RCC 7860 (cell line): ENCODE measurements around the gene NCKAP5.

Source experiments
- DNase-seq: peaks from one replicate; pipeline ENCODE4 v3.0.0-alpha.2; 2015; ENCODE audit warnings: low spot score
- FAIRE-seq: peaks from 2 replicates; lab custom pipeline; 2012; peaks lifted over from hg19 to GRCh38; lab: Jason Lieb, UNC

NCKAP5 gene

DNA sequence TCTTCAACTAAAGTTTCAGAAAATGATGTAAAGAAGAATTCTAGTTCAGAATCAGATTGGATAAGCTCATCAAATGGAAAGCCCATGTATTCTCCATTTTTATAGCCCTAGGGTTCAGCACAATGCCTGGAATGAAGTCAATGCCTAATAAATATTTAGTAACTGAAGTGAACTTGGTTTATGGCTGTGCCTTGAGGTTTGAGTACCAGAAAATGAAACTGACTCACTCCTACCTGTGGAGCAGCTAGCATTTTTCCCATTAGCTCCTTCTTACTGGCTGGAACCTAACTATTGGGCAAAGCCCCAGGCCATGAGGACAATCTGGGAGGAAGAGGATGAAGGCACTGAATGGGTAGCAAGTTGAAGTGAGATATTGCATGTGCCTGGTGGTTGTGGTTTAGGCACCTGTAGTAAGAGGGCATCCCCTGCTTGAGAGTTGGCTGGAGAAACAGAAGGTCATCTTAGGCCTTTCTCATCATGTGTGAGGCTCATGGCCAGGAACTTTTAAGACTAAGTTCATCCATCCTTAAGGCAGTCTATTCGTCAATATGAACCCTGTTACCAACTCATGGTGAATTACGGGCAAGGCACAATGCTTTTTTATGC, 813.3 kb downstream of the NCKAP5 start:
- no peak for DNase-seq
- FAIRE-seq = no peak

GRCh38 chr2:132754392-132754791, 813.9 kb downstream of the NCKAP5 start:
- FAIRE-seq (no peak), DNase-seq (no peak)

DNA sequence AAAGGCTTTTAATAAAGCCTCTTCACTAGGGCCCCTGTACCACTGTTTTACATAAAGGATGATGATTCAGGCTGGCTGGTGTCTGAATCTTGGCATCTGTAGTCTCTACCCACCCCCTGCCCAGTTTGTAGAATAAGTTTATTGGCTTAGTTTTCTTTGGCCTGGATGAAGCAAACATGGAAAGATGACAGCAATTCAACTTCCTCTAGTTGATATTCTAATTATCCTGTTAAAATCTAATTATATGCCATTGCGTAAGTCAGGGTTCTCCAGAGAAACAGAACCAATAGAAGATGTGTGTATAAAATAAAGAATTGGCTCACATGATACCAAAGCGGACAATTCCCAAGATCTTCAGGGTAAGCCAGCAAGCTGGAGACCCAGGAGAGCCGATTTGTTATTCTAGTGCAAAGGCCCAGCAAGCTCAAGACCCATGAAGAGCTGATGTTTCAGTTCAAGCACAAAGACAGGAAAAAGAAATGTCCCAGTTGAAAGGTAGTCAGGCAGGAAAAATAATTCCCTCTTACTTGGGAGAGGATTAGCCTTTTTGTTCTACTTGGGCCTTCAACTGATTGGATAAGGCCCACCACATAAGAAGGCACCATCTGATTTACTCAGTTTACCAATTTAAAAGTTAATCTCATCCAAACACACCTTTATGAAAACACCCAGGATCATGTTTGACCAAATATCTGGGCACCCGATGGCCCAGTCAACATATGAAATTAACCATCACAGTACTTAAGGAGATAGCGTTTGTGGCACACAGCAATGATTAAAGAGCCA, 815.6 kb downstream of the NCKAP5 start:
- DNase-seq (no peak), FAIRE-seq (no peak)

- DNase-seq = no peak
- no peak for FAIRE-seq
These were observed 816.4 kb downstream of the NCKAP5 start for GRCh38 chr2:132751836-132752235.

GRCh38 chr2:132750606-132751005, 817.7 kb downstream of the NCKAP5 start:
- FAIRE-seq (no peak), DNase-seq (no peak)

GRCh38 chr2:132747046-132747445, 821.2 kb downstream of the NCKAP5 start:
- DNase-seq (no peak), FAIRE-seq (no peak)

DNA sequence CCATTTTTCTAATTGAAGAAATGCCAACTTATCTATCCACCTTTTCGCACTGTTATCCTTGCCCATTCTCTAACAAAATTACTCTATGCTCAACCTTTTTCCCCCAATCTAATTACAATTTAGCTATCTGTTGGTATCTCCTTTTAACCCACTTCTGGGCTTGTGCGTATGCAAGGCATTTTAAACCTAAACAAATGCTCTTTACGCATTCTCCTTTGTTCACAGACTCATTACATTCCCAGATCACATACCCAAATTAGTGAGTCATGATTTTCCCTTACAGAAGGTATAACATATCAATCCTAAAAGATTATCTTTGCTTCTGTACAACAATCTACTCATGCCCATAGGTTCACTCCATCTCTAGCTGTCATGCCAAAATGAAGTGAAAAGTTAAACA, 826.5 kb downstream of the NCKAP5 start:
- no peak for DNase-seq
- no peak for FAIRE-seq

DNA sequence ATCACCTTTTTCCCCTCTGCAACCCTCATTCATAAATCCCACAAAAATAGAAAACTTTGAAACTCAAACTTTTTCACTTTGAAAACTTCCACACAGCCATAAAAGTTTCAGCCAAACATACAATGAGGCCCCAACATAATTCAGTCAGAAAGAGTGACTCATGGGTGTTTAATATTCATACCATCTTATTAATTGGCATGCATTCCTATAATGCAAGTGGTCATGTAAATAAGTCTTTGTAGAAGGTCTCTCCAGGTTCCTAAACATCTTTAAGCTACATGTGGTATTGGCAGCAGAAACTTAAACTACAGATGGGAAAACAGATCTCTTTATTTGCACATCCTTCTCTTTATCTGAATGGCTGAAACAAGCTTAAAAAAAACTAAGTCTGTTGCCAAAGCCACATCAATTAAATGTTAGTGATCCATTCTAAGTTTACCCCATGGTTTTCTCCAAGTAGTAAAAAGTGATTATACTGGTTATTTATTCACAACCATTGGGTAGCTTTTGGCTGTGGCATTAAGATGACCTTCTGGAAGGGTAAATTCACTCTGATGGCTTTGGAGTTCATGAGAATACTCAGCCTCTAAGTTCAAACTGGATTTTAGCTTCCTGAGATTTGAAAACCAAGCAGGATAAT, 828.1 kb downstream of the NCKAP5 start:
- FAIRE-seq (no peak), DNase-seq (no peak)

DNA sequence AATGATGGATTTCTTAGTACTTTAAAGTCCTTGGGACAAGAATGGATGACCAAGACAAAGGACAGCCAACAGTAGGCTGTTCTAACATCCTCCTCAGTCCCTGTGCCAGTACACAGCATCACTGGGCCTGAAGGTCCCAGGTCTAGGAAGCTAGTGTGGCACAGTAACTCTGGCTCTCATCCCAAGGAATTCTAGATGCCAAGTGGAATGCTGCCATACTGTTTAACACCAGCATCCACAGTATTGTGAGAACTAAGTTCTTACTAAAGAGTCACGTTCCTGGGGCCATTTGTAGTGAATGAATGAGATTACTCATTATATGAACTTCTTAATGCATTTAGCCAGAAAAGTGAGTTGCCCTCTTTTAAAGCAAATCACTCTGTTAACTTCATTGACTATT, 830.0 kb downstream of the NCKAP5 start:
- FAIRE-seq = no peak
- no peak for DNase-seq

DNA sequence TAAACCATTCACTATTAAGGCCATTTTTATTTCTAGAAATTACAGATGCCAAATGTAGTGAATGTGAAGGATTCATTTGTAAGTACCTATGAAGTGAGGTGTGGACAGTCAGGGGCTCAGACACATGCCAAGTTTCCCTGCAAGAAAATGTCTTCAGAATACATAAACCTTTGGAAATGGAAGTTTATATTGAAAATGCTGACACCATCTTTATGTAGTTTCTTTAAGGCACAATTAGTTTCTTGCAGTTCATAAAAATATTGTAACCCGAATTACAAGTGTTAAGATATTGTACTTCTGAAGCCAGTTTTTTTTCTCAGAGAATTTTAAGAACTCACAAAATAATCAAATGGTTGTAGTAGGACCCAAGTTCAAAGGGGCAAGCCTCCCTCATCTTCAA, 832.2 kb downstream of the NCKAP5 start:
- FAIRE-seq = no peak

GRCh38 chr2:132734961-132735360, 833.3 kb downstream of the NCKAP5 start:
- DNase-seq (no peak), FAIRE-seq (no peak)

More for the DNA sequence above, 832.2 kb downstream of the NCKAP5 start:
- no peak for DNase-seq

DNA sequence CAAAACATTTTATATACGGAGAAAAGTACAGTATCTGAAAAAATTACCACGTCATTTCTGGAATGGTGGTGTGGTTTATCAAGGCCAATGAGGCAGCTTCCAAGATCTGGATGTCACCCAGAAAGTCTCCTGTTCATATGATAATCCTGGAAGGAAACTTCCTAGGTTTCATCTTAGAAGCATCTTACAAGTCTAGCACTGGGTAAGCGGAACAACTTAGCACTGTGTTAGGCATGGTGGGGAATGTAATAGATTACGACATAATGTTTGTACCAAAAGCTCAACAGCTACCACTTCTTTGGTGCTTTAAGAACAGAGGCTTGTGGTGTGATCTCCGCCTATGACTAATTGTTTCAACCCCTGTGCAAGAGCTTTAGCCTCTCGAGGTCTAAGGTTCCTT, 835.2 kb downstream of the NCKAP5 start:
- FAIRE-seq (no peak), DNase-seq (no peak)

DNA sequence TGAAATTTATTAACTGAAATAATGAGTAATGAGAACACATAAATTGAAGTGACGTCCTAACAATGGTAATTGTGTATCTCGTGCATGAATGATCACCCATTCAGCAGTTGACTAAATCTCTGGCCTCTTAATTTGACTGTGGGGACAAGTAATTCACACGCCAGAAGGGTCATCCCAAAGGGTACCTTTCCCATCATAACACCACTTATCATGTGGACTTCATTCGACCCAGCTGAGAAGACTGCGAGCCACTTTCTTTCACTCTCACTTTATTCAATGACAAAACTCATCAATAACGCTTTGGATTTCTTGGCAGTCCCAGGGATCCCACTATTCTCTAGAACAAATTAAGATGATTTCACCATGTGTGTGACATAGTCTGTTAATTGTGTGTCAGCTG, 835.6 kb downstream of the NCKAP5 start:
- FAIRE-seq (no peak), DNase-seq (no peak)

GRCh38 chr2:132731441-132731840, 836.8 kb downstream of the NCKAP5 start:
- no peak for DNase-seq
- FAIRE-seq = no peak

GRCh38 chr2:132730611-132731010, 837.7 kb downstream of the NCKAP5 start:
- FAIRE-seq (no peak), DNase-seq (no peak)

GRCh38 chr2:132729522-132729921, 838.7 kb downstream of the NCKAP5 start:
- FAIRE-seq (no peak), DNase-seq (no peak)

DNA sequence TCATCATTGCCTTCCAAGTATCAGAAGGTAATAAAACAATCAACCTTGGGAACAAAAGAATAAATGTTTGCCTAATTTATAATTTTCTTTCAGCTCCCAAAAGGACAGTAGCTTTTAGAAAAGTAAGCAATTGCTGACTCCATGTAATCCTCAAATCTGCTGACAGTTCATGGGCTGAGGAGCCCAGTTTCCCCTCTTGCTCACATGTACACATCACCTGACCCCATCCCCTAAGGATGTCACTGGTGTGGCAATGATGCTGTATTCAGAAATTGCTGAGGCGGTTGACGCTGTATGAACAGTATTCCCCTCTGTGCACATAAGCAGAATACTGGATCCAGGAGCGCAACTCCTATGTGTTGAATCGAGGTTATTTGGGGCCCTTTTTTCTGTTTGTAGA, 842.1 kb downstream of the NCKAP5 start:
- DNase-seq (no peak), FAIRE-seq (no peak)

DNA sequence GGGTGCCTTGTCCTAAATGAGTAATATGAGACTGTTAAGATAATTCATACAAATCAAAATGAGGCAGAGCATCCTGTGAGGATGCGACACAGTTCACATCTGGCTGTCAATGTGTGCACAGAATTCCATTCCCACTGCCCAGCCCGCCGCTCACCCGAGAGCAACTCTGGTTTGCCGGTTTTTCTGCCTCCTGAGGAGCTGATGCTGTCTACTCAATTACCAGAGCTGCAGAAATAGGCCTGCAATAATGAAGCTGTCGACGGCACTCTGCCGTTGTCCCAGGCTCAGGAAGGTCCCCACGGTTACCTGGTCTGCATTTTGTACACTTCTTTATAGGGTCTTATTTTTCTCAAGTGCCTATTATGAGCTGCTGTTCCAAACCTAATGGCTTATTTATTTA, 842.5 kb downstream of the NCKAP5 start:
- DNase-seq (no peak), FAIRE-seq (no peak)

DNA sequence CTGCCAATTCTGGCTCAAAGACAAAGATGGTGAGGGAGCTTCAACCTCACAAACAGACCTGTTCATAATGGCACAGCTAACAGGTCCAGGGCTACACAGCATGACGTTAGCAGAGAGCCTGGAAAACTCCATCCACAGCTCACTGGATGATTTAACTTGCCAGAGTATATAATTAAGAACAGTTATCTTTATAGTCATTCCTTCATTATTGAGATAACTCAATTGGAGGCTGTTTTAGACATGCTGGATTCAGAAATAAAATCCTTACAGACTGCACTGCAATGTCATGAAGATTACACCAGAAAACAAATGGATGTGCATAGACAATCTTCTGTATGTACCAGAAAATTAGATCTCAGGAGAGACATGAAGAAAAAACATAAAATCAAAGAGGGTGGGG, 843.1 kb downstream of the NCKAP5 start:
- FAIRE-seq (no peak), DNase-seq (no peak)

DNA sequence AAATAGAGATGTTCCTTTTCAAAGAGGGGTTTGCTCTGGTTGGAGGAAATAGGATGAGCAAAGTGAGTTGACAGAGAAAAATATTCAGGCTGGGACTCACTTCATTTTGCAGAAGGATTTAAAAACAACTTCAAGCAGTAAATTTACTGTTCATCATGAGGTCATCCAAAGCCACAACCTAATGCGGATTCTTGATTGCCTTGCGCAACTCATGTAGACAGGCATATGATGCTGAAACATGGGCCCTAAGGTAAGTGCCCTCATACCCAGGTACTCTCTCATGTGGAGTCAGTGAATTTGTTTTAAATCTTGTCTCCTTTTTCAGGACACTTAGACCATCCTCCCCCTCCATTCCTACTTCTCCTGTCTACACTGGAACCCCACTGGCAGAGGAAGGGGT, 846.3 kb downstream of the NCKAP5 start:
- no peak for FAIRE-seq
- DNase-seq = no peak

- FAIRE-seq (no peak), DNase-seq (no peak)
These were observed 847.9 kb downstream of the NCKAP5 start for GRCh38 chr2:132720393-132720792.

GRCh38 chr2:132719480-132719879, 848.8 kb downstream of the NCKAP5 start:
- FAIRE-seq (no peak), DNase-seq (no peak)
